ENCODE measurements around the gene CERS4.

The CERS4 gene

GRCh38 chr19:8238251-8238650 is 29.1 kb downstream of the CERS4 start:
- no peak overlapping the region for H3K4me3 ChIP-seq (replicated peaks; ENCODE audit: low read depth, low read length)
- TF ChIP-seq CTCF (IDR thresholded peaks at IDR 0.05; ENCODE audit: low read length, missing control alignments) = no peak
- no peak for DNase-seq (ENCODE audit: low read depth)

- H3K4me3 ChIP-seq (replicated peaks; ENCODE audit: low read depth, low read length) = peak overlapping the region; percentile 12
- DNase-seq (ENCODE audit: low read depth) = no peak
- no peak for TF ChIP-seq CTCF (IDR thresholded peaks at IDR 0.05; ENCODE audit: low read length, missing control alignments)
These were observed 30.5 kb downstream of the CERS4 start for GRCh38 chr19:8239528-8240273.

GRCh38 chr19:8240274-8241229 is 31.4 kb downstream of the CERS4 start:
- TF ChIP-seq CTCF (IDR thresholded peaks at IDR 0.05; ENCODE audit: low read length, missing control alignments) = no peak
- DNase-seq (ENCODE audit: low read depth) = peak; percentile 96
- H3K4me3 ChIP-seq (replicated peaks; ENCODE audit: low read depth, low read length) = peak overlapping the region; percentile 21

- TF ChIP-seq CTCF (IDR thresholded peaks at IDR 0.05; ENCODE audit: low read length, missing control alignments) = no peak
- DNase-seq (ENCODE audit: low read depth) = no peak
- H3K4me3 ChIP-seq (replicated peaks; ENCODE audit: low read depth, low read length) = no peak overlapping the region
These were observed 32.5 kb downstream of the CERS4 start for GRCh38 chr19:8241646-8242045.

GRCh38 chr19:8242211-8242821 is 33.1 kb downstream of the CERS4 start:
- H3K4me3 ChIP-seq (replicated peaks; ENCODE audit: low read depth, low read length) = no peak overlapping the region
- DNase-seq (ENCODE audit: low read depth) = no peak
- TF ChIP-seq CTCF (IDR thresholded peaks at IDR 0.05; ENCODE audit: low read length, missing control alignments) = no peak

GRCh38 chr19:8243146-8243545 is 34.0 kb downstream of the CERS4 start:
- no peak for TF ChIP-seq CTCF (IDR thresholded peaks at IDR 0.05; ENCODE audit: low read length, missing control alignments)
- DNase-seq (ENCODE audit: low read depth) = no peak
- no peak overlapping the region for H3K4me3 ChIP-seq (replicated peaks; ENCODE audit: low read depth, low read length)

Data from fibroblast of pulmonary artery (primary cell).